ENCODE data around the gene PRKCE. TPM values are rescaled to one million over a fixed set of nuclear protein-coding genes. Genes with fewer than 3 reads are reported as not detected.

PRKCE gene
- total RNA-seq, 1 experiment from 2014 or later, result 14.8 TPM

GRCh38 chr2:45911538-45911937 lies 260.1 kb downstream of the PRKCE start:
- no peak overlapping the region for H3K9ac ChIP-seq (ENCODE audit: low read length)
- peaks cover 8 to 26% of the 10 kb centered on the region in 2 experiments for H3K4me1 ChIP-seq (ENCODE audit: control insufficient read depth in 1 of 2, insufficient read depth in 2 of 2, low read length in 2 of 2)
- H3K4me2 ChIP-seq (ENCODE audit: low read length), result no peak overlapping the region
- POLR2A ChIA-PET, result no interaction called here
- H2AFZ ChIP-seq (ENCODE audit: low read depth, low read length, poor library complexity, severe bottlenecking), result no peak overlapping the region
- DNase-seq (ENCODE audit: low read depth, low spot score), result no peak
- no peak for ATAC-seq
- no peaks in the 10 kb centered on the region for H3K9me2 ChIP-seq (ENCODE audit: insufficient read depth)
- RAD21 ChIA-PET (ENCODE audit: low non-redundant PET in 1 of 2, low total read pairs in 2 of 2, uncharacterized antibody in 2 of 2, unreplicated experiment in 2 of 2), result no interaction called here
- no peaks in the 10 kb centered on the region for H3K36me3 ChIP-seq (ENCODE audit: control insufficient read depth in 1 of 2, insufficient read depth in 2 of 2, low read length in 2 of 2)
- H3K27me3 ChIP-seq (ENCODE audit: insufficient read depth, low read length), result no peaks in the 10 kb centered on the region
- H4K20me1 ChIP-seq (ENCODE audit: insufficient read depth), result no peaks in the 10 kb centered on the region
- H3K27ac ChIP-seq (ENCODE audit: low read depth, low read length), result no peak overlapping the region
- H3K4me3 ChIP-seq (replicated peaks in 1 of 2; ENCODE audit: low read depth in 1 of 2, low read length in 2 of 2), result no peak overlapping the region
- no TSS peak for BruUV-seq (replicated peaks)
- CTCF ChIA-PET, result no interaction called here
- TF ChIP-seq MAX (IDR thresholded peaks at IDR 0.05) (no peak), POLR2A (IDR thresholded peaks at IDR 0.05; ENCODE audit: borderline replicate concordance, extremely low read depth, insufficient read depth, insufficient read length) (no peak), EZH2 (IDR thresholded peaks at IDR 0.05) (no peak), YY1 (IDR thresholded peaks at IDR 0.05; ENCODE audit: extremely low read depth, insufficient replicate concordance, low read depth, low read length) (no peak), ZNF274 (IDR thresholded peaks at IDR 0.05; ENCODE audit: low read depth, low read length) (no peak), CEBPB (IDR thresholded peaks at IDR 0.05; ENCODE audit: low read depth) (no peak), SRF (IDR thresholded peaks at IDR 0.05; ENCODE audit: low read depth) (no peak)
- intact Hi-C loops (cut with micrococcal nuclease), result no loop called here
- H3K79me2 ChIP-seq (ENCODE audit: insufficient read depth, low read length), result no peaks in the 10 kb centered on the region
- no peaks in the 10 kb centered on the region for H3K9me3 ChIP-seq (ENCODE audit: control insufficient read depth in 1 of 2, insufficient read depth in 1 of 2, low read depth in 1 of 2, low read length in 2 of 2)

- intact Hi-C loops (cut with micrococcal nuclease), result no loop called here
- Histone ChIP-seq H4K20me1 (ENCODE audit: insufficient read depth) (no peaks in the 10 kb centered on the region), H3K4me1 (ENCODE audit: control insufficient read depth in 1 of 2, insufficient read depth in 2 of 2, low read length in 2 of 2) (peaks cover 8 to 26% of the 10 kb centered on the region in 2 experiments), H3K36me3 (ENCODE audit: control insufficient read depth in 1 of 2, insufficient read depth in 2 of 2, low read length in 2 of 2) (no peaks in the 10 kb centered on the region), H3K9ac (ENCODE audit: low read length) (no peak overlapping the region), H3K27ac (ENCODE audit: low read depth, low read length) (no peak overlapping the region), H3K4me3 (replicated peaks in 1 of 2; ENCODE audit: low read depth in 1 of 2, low read length in 2 of 2) (no peak overlapping the region), H3K27me3 (ENCODE audit: insufficient read depth, low read length) (no peaks in the 10 kb centered on the region), H3K9me3 (ENCODE audit: control insufficient read depth in 1 of 2, insufficient read depth in 1 of 2, low read depth in 1 of 2, low read length in 2 of 2) (no peaks in the 10 kb centered on the region), H2AFZ (ENCODE audit: low read depth, low read length, poor library complexity, severe bottlenecking) (no peak overlapping the region), H3K79me2 (ENCODE audit: insufficient read depth, low read length) (no peaks in the 10 kb centered on the region), H3K9me2 (ENCODE audit: insufficient read depth) (no peaks in the 10 kb centered on the region), H3K4me2 (ENCODE audit: low read length) (no peak overlapping the region)
- DNase-seq (ENCODE audit: low read depth, low spot score) (no peak), ATAC-seq (no peak)
- ChIA-PET POLR2A (no interaction called here), CTCF (no interaction called here), RAD21 (ENCODE audit: low non-redundant PET in 1 of 2, low total read pairs in 2 of 2, uncharacterized antibody in 2 of 2, unreplicated experiment in 2 of 2) (no interaction called here)
- no TSS peak for BruUV-seq (replicated peaks)
- TF ChIP-seq ATF3 (IDR thresholded peaks at IDR 0.05) (no peak), YY1 (IDR thresholded peaks at IDR 0.05; ENCODE audit: extremely low read depth, insufficient replicate concordance, low read depth, low read length) (no peak), CBX3 (IDR thresholded peaks at IDR 0.05; ENCODE audit: low read depth) (no peak), EGR1 (IDR thresholded peaks at IDR 0.05; ENCODE audit: low read depth) (no peak), CTCF (IDR thresholded peaks at IDR 0.05 in 2 of 3, conservative IDR thresholded peaks at IDR 0.05 in 1 of 3; ENCODE audit: borderline replicate concordance in 1 of 3, insufficient read depth in 1 of 3, low read depth in 2 of 3, low read length in 2 of 3) (no peak), FOSL1 (IDR thresholded peaks at IDR 0.05; ENCODE audit: low read depth) (no peak), SIN3A (IDR thresholded peaks at IDR 0.05; ENCODE audit: low read depth) (no peak), ZFX (IDR thresholded peaks at IDR 0.05) (no peak), ZNF274 (IDR thresholded peaks at IDR 0.05; ENCODE audit: low read depth, low read length) (no peak), REST (IDR thresholded peaks at IDR 0.05; ENCODE audit: low read depth) (no peak)
Observed at GRCh38 chr2:45912109-45912508, 260.6 kb downstream of the PRKCE start.
